Measurements from ENCODE around the gene INTS11. TPM values are rescaled to one million over a fixed set of nuclear protein-coding genes. Genes with fewer than 3 reads are reported as not detected.

The INTS11 gene
- total and polyA plus RNA-seq, 2 donors (not counting 1 experiment from before 2014, with no cell fraction given) = 149 to 245 TPM

DNA sequence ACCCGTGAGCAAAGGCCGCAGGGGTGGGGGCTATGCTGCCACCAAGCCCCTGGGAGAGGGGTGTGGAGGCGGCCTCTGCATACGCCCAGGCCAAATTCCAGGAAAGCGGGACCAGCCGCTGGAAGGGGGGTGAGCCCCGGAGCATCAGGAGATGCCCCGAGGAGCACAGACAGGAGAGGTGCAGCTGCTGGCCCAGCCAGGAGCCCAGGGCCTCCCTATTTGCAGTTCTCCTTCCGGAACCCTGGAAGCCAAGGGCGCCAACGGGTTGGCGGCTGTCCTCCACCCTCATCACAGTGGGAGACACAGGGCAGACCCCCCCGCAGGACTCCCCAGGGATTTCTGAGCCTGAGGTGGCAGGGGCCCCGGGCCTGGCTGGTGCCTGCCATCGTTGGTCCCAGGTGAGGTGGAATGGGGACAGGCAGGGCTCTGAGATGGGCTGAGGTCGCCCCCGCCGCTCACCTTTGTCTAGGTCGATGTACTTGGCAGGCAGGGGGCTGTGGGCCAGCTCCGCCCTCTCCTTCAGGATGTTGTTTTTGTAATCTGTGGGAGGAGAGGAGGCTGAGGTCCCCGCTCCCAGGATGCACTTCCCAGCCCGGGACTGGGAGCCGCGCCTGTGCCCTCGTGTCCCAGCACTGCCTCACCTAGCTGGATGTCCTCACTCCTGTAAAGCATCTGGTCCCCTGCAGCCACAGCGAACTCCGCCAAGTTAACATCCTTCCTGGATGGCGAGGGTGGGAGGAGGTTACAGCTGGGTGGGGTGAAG is 29.1 kb upstream of the INTS11 start:
- intact Hi-C loops (cut with micrococcal nuclease) = no loop called here
- WGBS (ENCODE audit: insufficient coverage) = 22% methylated on average over 24 of the region's 28 CpGs
- Histone ChIP-seq H3K36me3 (replicated peaks in 1 of 2; ENCODE audit: control extremely low read depth in 1 of 2, control insufficient read depth in 1 of 2, extremely low read depth in 1 of 2, insufficient read depth in 2 of 2, low read length in 1 of 2) (no peaks in the 10 kb centered on the region), H2AFZ (ENCODE audit: insufficient read depth, low read depth, low read length, poor library complexity, severe bottlenecking) (no peak overlapping the region), H3K4me1 (ENCODE audit: control insufficient read depth in 2 of 2, insufficient read depth in 2 of 2, low read length in 2 of 2) (peaks cover 33 to 35% of the 10 kb centered on the region in 2 donors), H3K4me2 (replicated peaks; ENCODE audit: low read depth, low read length, poor library complexity, severe bottlenecking) (peak overlapping the region; percentile 55), H3K9me3 (ENCODE audit: control extremely low read depth in 1 of 3, control insufficient read depth in 2 of 3, insufficient read depth in 1 of 3, low read length in 2 of 3) (peaks cover 0 to 11% (median 0%) of the 10 kb centered on the region in 3 donors), H4K20me1 (ENCODE audit: control insufficient read depth, insufficient read depth, low read length, poor library complexity, severe bottlenecking) (peaks cover 6% of the 10 kb centered on the region), H3K9ac (ENCODE audit: low read length) (no peak overlapping the region), H3K27ac (ENCODE audit: low read length in 2 of 2) (no peak overlapping the region), H3K27me3 (replicated peaks in 1 of 4; ENCODE audit: control extremely low read depth in 1 of 4, control insufficient read depth in 3 of 4, insufficient read depth in 4 of 4, low read length in 3 of 4) (peaks cover 0 to 54% (median 16%) of the 10 kb centered on the region in 4 experiments), H3K4me3 (ENCODE audit: control extremely low read depth in 1 of 5, extremely low read depth in 1 of 5, insufficient read depth in 1 of 5, low read depth in 2 of 5, low read length in 4 of 5) (no peak overlapping the region), H3K79me2 (ENCODE audit: control insufficient read depth, insufficient read depth, low read length) (peaks cover under 1% of the 10 kb centered on the region)
- Mint-ChIP-seq H3K27me3 (peaks cover 20% of the 10 kb centered on the region), H3K9me3 (ENCODE audit: insufficient read depth) (no peaks in the 10 kb centered on the region), H3K27ac (no peak overlapping the region), H3K4me1 (peaks cover 17% of the 10 kb centered on the region), H3K4me3 (peak overlapping the region; percentile 79)
- TF ChIP-seq EZH2 (IDR thresholded peaks at IDR 0.05; ENCODE audit: borderline replicate concordance, insufficient read depth, low read depth, low read length, poor library complexity, severe bottlenecking) = no peak
- TF ChIP-seq, protein P1, sequence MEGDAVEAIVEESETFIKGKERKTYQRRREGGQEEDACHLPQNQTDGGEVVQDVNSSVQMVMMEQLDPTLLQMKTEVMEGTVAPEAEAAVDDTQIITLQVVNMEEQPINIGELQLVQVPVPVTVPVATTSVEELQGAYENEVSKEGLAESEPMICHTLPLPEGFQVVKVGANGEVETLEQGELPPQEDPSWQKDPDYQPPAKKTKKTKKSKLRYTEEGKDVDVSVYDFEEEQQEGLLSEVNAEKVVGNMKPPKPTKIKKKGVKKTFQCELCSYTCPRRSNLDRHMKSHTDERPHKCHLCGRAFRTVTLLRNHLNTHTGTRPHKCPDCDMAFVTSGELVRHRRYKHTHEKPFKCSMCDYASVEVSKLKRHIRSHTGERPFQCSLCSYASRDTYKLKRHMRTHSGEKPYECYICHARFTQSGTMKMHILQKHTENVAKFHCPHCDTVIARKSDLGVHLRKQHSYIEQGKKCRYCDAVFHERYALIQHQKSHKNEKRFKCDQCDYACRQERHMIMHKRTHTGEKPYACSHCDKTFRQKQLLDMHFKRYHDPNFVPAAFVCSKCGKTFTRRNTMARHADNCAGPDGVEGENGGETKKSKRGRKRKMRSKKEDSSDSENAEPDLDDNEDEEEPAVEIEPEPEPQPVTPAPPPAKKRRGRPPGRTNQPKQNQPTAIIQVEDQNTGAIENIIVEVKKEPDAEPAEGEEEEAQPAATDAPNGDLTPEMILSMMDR (IDR thresholded peaks at IDR 0.05) = no peak
- POLR2A ChIA-PET = interaction anchor here (0.7 kb wide), 1 partner anchor 869 kb away, joined by 6 read pairs; no protein-coding TSS in a partner anchor
- CTCF ChIA-PET = interaction anchor here (2.4 kb wide), 1 partner anchor 18 kb away, joined by 8 read pairs; no protein-coding TSS in a partner anchor
- ATAC-seq (ENCODE audit: low read depth) (no peak), DNase-seq (peak; percentile 48)
